ENCODE results near the gene GCGR. TPM values are rescaled to one million over a fixed set of nuclear protein-coding genes. Genes with fewer than 3 reads are reported as not detected.

Gene GCGR
- total and polyA plus RNA-seq, 2 of the 13 experiments (the other 11 are each of a cell fraction or from before 2014, with no cell fraction given) = 0.04 to 0.13 TPM

- TF ChIP-seq E2F5 (CRISPR knock-in tag; conservative IDR thresholded peaks at IDR 0.05) (no peak), BCL6 (CRISPR knock-in tag; IDR thresholded peaks at IDR 0.05) (0 out of 2 replicates have a peak, but pooled peaks have one; percentile 29), CENPBD1 (CRISPR knock-in tag; IDR thresholded peaks at IDR 0.05; ENCODE audit: borderline replicate concordance, low read depth) (no peak), ZNF616 (CRISPR knock-in tag; IDR thresholded peaks at IDR 0.05; ENCODE audit: low read depth) (no peak), HNRNPLL (IDR thresholded peaks at IDR 0.05; ENCODE audit: low read depth, low read length, poor library complexity, severe bottlenecking) (peak; percentile 28), ZNF124 (CRISPR knock-in tag; IDR thresholded peaks at IDR 0.05) (no peak), MTA1 (CRISPR knock-in tag; IDR thresholded peaks at IDR 0.05; ENCODE audit: borderline replicate concordance) (peak; percentile 36; the same call in 1 of the 2 replicates), NFIC (IDR thresholded peaks at IDR 0.05; ENCODE audit: low read length) (no peak), ZUFSP (CRISPR knock-in tag; IDR thresholded peaks at IDR 0.05; ENCODE audit: borderline replicate concordance) (no peak), AGO1 (IDR thresholded peaks at IDR 0.05; ENCODE audit: low read depth, low read length, poor library complexity, severe bottlenecking) (peak; percentile 49), ZNF256 (CRISPR knock-in tag; conservative IDR thresholded peaks at IDR 0.05) (no peak), REST (IDR thresholded peaks at IDR 0.05; ENCODE audit: borderline replicate concordance in 1 of 2, low read depth in 1 of 2, low read length in 2 of 2) (no peak), ZNF432 (CRISPR knock-in tag; IDR thresholded peaks at IDR 0.05; ENCODE audit: borderline replicate concordance) (no peak), ZBTB26 (CRISPR knock-in tag; IDR thresholded peaks at IDR 0.05; ENCODE audit: borderline replicate concordance) (no peak), ZNF839 (CRISPR knock-in tag; IDR thresholded peaks at IDR 0.05; ENCODE audit: borderline replicate concordance) (no peak), CREBL2 (CRISPR knock-in tag; IDR thresholded peaks at IDR 0.05; ENCODE audit: borderline replicate concordance) (no peak), MED1 (CRISPR knock-in tag; IDR thresholded peaks at IDR 0.05) (0 out of 2 replicates have a peak, but pooled peaks have one; percentile 12)
These were observed 829 bp downstream of the GCGR start (continued) for GRCh38 chr17:81804559-81805399.

Data from HepG2 (cell line).